K562 (cell line): ENCODE results near the gene HSPA1L. TPM values are rescaled to one million over a fixed set of nuclear protein-coding genes. Genes with fewer than 3 reads are reported as not detected.

Experiments used
- BDP1 ChIP-seq: IDR thresholded peaks from 3 replicates; pipeline ENCODE4 v1.6.1; 2011; ENCODE audit not compliant: insufficient read length, insufficient read depth
- CTCF ChIP-seq, 3 experiments: IDR thresholded peaks in 2 of 3; conservative IDR thresholded peaks in 1 of 3; 2 replicates each; pipeline ENCODE4 v1.5.1; 2011 to 2012; ENCODE audit warnings: low read length in 3 of 3, mild to moderate bottlenecking in 3 of 3, control low read depth in 2 of 3, improper control_type of control experiment in 1 of 3, inconsistent platforms in 1 of 3, low read depth in 1 of 3, mixed read lengths in 1 of 3, moderate library complexity in 1 of 3; ENCODE audit not compliant: insufficient read depth in 2 of 3
- FOSL1 ChIP-seq: fragments of 200-800 bp; sonication (Bioruptor generic); conservative IDR thresholded peaks from 2 replicates; pipeline ENCODE4 v1.6.1; 2016; ENCODE audit warnings: missing genetic modification characterization, missing compliant biosample characterization
- FOXA3 ChIP-seq, 2 experiments: fragments of 450-650 bp in 1 of 2; sonication (generic) in 1 of 2; formaldehyde crosslinking; IDR thresholded peaks in 1 of 2; conservative IDR thresholded peaks in 1 of 2; 2 replicates each; pipeline versions ENCODE4 v1.4.0 to v1.8.0; 2020 to 2022; ENCODE audit warnings: mild to moderate bottlenecking in 2 of 2, missing genetic modification reagents in 1 of 2
- FOXK2 ChIP-seq, 2 experiments: fragments of 450-650 bp; IDR thresholded peaks in 1 of 2; conservative IDR thresholded peaks in 1 of 2; 2 replicates each; pipeline ENCODE4 v1.6.1; 2016; ENCODE audit warnings: low read depth in 2 of 2, mild to moderate bottlenecking in 1 of 2
- GTF2A2 ChIP-seq: IDR thresholded peaks from 2 replicates; pipeline ENCODE4 v1.6.1; 2016; ENCODE audit warnings: mild to moderate bottlenecking, missing genetic modification characterization, missing compliant biosample characterization
- HES1 ChIP-seq: fragments of 450-650 bp; IDR thresholded peaks from 2 replicates; pipeline ENCODE4 v1.6.1; 2016; ENCODE audit warnings: low read depth, mild to moderate bottlenecking, moderate library complexity
- KAT2B ChIP-seq: IDR thresholded peaks from one replicate; pipeline ENCODE4 v1.6.1; 2012; ENCODE audit warnings: low read depth, mild to moderate bottlenecking, control low read depth, inconsistent platforms, low read length, moderate library complexity
- LCOR ChIP-seq: sonication (generic); formaldehyde crosslinking; IDR thresholded peaks from 2 replicates; pipeline ENCODE4 v1.8.0; 2022; ENCODE audit warnings: mild to moderate bottlenecking, missing genetic modification reagents
- NR0B1 ChIP-seq: fragments of 450-650 bp; IDR thresholded peaks from one replicate; pipeline ENCODE4 v1.6.1; 2018; ENCODE audit warnings: mild to moderate bottlenecking, moderate library complexity; ENCODE audit not compliant: partially characterized antibody
- RFX1 ChIP-seq: fragments of 450-650 bp; IDR thresholded peaks from 2 replicates; pipeline ENCODE4 v1.6.1; 2016; ENCODE audit warnings: mild to moderate bottlenecking, moderate library complexity
- SRF ChIP-seq, 2 experiments: fragments of 250-450, 450-650 bp in 1 of 2; sonication (Bioruptor Pico) in 1 of 2; sonication (generic) in 1 of 2; formaldehyde crosslinking; IDR thresholded peaks; 2 replicates each; pipeline versions ENCODE4 v1.5.0 to v1.5.1; 2020 to 2022; ENCODE audit warnings: mild to moderate bottlenecking in 1 of 2, missing genetic modification reagents in 1 of 2
- TCF7 ChIP-seq: sonication (generic); IDR thresholded peaks from 2 replicates; pipeline ENCODE4 v1.6.1; 2016; ENCODE audit warnings: antibody characterized with exemption, borderline replicate concordance
- TCF7L2 ChIP-seq: fragments of 150-350 bp; IDR thresholded peaks from 2 replicates; pipeline ENCODE4 v1.6.1; 2016; ENCODE audit warnings: low read depth, mild to moderate bottlenecking, low read length, moderate library complexity
- THAP12 ChIP-seq: fragments of 250-450 bp; sonication (Bioruptor Pico); IDR thresholded peaks from 2 replicates; pipeline ENCODE4 v1.9.0; 2021; ENCODE audit warnings: mild to moderate bottlenecking, inconsistent platforms
- THRAP3 ChIP-seq: fragments of 450-650 bp; IDR thresholded peaks from 2 replicates; pipeline ENCODE4 v1.6.1; 2016; ENCODE audit warnings: mild to moderate bottlenecking, inconsistent platforms, borderline replicate concordance
- YY1 ChIP-seq, 3 experiments: IDR thresholded peaks; 2 replicates each; pipeline ENCODE4 v1.6.1; 2011; ENCODE audit warnings: low read length in 2 of 3, mild to moderate bottlenecking in 2 of 3, moderate library complexity in 2 of 3, borderline replicate concordance in 1 of 3, control low read depth in 1 of 3, low read depth in 1 of 3; ENCODE audit not compliant: insufficient read depth in 3 of 3, insufficient replicate concordance in 2 of 3, control insufficient read depth in 1 of 3, insufficient read length in 1 of 3; ENCODE audit errors: extremely low read depth in 1 of 3
- ZC3H4 ChIP-seq: sonication (generic); formaldehyde crosslinking; IDR thresholded peaks from 2 replicates; pipeline ENCODE4 v1.9.0; 2021; ENCODE audit warnings: missing genetic modification reagents, borderline replicate concordance
- ZFP30 ChIP-seq: fragments of 250-450 bp; sonication (Bioruptor Pico); IDR thresholded peaks from 2 replicates; pipeline ENCODE4 v1.8.0; 2022; ENCODE audit warnings: moderate library complexity, mild to moderate bottlenecking, inconsistent platforms, borderline replicate concordance
- ZNF224 ChIP-seq: sonication (generic); formaldehyde crosslinking; IDR thresholded peaks from 2 replicates; pipeline ENCODE4 v1.8.0; 2022; ENCODE audit warnings: mild to moderate bottlenecking, missing genetic modification reagents
- polyA plus RNA-seq, 8 experiments: library from polyadenylated mRNA; depleted of rRNA in 4 of 8; stranded (reverse) in 5 of 8; unstranded in 3 of 8; fragments of >200 nt; fragmentation: Nextera tagmentation in 2 of 8; fragmentation: Illumina TruSeq in 1 of 8; extraction: Ambion mirVana in 2 of 8; extraction: Trizol in 1 of 8; gene quantifications; 2 replicates each; pipeline versions ENCODE4 v1.2.1 to v1.2.3, GENCODE V29; 2011 to 2014; ENCODE audit warnings: inconsistent platforms in 1 of 8, missing spikeins in 1 of 8
- total RNA-seq, 7 experiments: library from RNA; depleted of rRNA in 6 of 7; stranded (reverse); fragments of >200 nt in 6 of 7; fragmentation: Illumina TruSeq in 2 of 7; extraction: Trizol in 2 of 7; gene quantifications; 2 replicates each; pipeline versions ENCODE4 v1.2.1 to v1.2.3, GENCODE V29; 2011 to 2021; ENCODE audit warnings: low replicate concordance in 1 of 7

Gene HSPA1L
- total and polyA plus RNA-seq, 9 of the 15 experiments (the other 6 are each of a cell fraction or from before 2014, with no cell fraction given) = 0.14 to 2.1 (median 1.3) TPM

- TF ChIP-seq YY1 (IDR thresholded peaks at IDR 0.05; ENCODE audit: borderline replicate concordance in 1 of 3, control insufficient read depth in 1 of 3, extremely low read depth in 1 of 3, insufficient read depth in 3 of 3, insufficient read length in 1 of 3, insufficient replicate concordance in 2 of 3, low read depth in 1 of 3, low read length in 2 of 3) (peak in 2 of 3 experiments; percentile 43 to 60), GTF2A2 (tag) (no peak), FOSL1 (tag) (no peak), ZC3H4 (no peak), SRF (CRISPR knock-in tag; IDR thresholded peaks at IDR 0.05) (0 out of 4 replicates have a peak, but pooled peaks of 1 of the 2 experiments have one; percentile 4), NR0B1 (no peak), CTCF (IDR thresholded peaks at IDR 0.05 in 2 of 3, conservative IDR thresholded peaks at IDR 0.05 in 1 of 3; ENCODE audit: insufficient read depth in 2 of 3, low read depth in 1 of 3, low read length in 3 of 3) (no peak), TCF7 (peak; percentile 86), KAT2B (no peak), FOXA3 (CRISPR knock-in tag; conservative IDR thresholded peaks at IDR 0.05 in 1 of 2, IDR thresholded peaks at IDR 0.05 in 1 of 2) (no peak), BDP1 (no peak), FOXK2 (conservative IDR thresholded peaks at IDR 0.05 in 1 of 2, IDR thresholded peaks at IDR 0.05 in 1 of 2; ENCODE audit: low read depth in 2 of 2) (no peak), TCF7L2 (no peak), LCOR (peak; percentile 60), RFX1 (no peak), ZNF224 (CRISPR knock-in tag) (no peak), THAP12 (CRISPR knock-in tag) (0 out of 2 replicates have a peak, but pooled peaks have one; percentile 38), THRAP3 (no peak), HES1 (no peak), ZFP30 (CRISPR knock-in tag) (no peak)
Measured at GRCh38 chr6:31821301-31822035, 6.4 kb upstream of the HSPA1L start (continued).
